Measurements from ENCODE around the gene SHISA9. TPM values are rescaled to one million over a fixed set of nuclear protein-coding genes. Genes with fewer than 3 reads are reported as not detected.

The SHISA9 gene
- total RNA-seq, 2 donors from 2014 or later: 1.8 to 4.6 TPM

DNA sequence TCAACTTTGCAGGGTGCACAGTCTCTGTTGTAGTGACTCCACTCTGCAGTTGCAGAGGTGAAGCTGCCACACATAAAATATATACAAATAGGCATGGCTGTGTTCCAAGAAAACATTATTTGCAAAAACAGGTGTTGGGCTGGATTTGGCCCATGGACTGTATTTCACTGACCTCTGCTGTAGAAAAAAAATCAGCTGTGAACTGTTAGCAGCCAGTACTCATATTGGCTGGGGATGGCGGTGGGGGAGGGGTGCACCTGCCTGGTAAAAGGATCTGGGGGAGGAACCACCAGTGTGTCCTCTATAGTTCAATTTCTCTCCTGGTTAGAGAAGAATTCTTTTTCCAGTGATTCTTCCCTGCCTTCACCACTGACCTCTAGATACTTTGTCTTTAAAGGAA is 50.0 kb downstream of the SHISA9 start:
- peaks cover 7% of the 10 kb centered on the region for H3K4me1 ChIP-seq
- H3K36me3 ChIP-seq (replicated peaks in 1 of 2; ENCODE audit: insufficient read depth in 1 of 2, low read depth in 2 of 2): no peaks in the 10 kb centered on the region
- no peak for ATAC-seq
- H3K27ac ChIP-seq: no peak overlapping the region
- peak in 3 of 4 donors; percentile 31 to 67 (median 39) for DNase-seq
- no peak overlapping the region for H3K4me3 ChIP-seq
- no peaks in the 10 kb centered on the region for H3K27me3 ChIP-seq
- WGBS, 2 donors: 44 to 50% methylated on average over 1 of the region's 1 CpG
- TF ChIP-seq POLR2A (IDR thresholded peaks at IDR 0.05): no peak
- TF ChIP-seq, protein P1, sequence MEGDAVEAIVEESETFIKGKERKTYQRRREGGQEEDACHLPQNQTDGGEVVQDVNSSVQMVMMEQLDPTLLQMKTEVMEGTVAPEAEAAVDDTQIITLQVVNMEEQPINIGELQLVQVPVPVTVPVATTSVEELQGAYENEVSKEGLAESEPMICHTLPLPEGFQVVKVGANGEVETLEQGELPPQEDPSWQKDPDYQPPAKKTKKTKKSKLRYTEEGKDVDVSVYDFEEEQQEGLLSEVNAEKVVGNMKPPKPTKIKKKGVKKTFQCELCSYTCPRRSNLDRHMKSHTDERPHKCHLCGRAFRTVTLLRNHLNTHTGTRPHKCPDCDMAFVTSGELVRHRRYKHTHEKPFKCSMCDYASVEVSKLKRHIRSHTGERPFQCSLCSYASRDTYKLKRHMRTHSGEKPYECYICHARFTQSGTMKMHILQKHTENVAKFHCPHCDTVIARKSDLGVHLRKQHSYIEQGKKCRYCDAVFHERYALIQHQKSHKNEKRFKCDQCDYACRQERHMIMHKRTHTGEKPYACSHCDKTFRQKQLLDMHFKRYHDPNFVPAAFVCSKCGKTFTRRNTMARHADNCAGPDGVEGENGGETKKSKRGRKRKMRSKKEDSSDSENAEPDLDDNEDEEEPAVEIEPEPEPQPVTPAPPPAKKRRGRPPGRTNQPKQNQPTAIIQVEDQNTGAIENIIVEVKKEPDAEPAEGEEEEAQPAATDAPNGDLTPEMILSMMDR (IDR thresholded peaks at IDR 0.05): no peak
- H3K9me3 ChIP-seq: no peaks in the 10 kb centered on the region
- intact Hi-C loops (cut with DNase I): no loop called here

DNA sequence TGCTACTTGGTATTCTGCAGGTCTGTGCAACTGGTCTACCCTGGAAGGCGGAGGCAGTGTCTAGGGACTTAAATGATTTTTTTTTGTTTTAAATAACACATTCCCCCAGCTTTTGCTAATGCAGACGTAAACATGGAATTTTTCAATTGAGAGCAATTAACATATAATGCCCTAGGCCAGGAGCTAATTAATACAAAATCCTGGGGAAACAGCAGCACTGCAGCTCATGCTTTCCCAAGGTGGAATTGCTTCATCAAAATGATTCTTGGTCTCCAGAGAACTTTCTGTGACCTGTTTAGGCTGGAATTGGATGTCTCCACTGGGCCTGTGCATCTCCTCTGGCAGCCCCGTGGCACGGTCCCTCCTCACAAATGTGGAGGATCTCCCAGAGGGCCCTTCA is 50.6 kb downstream of the SHISA9 start:
- H3K4me1 ChIP-seq: peaks cover 7% of the 10 kb centered on the region
- no peaks in the 10 kb centered on the region for H3K9me3 ChIP-seq
- no peak for TF ChIP-seq POLR2A (IDR thresholded peaks at IDR 0.05)
- TF ChIP-seq, protein P1 (IDR thresholded peaks at IDR 0.05): no peak
- H3K27me3 ChIP-seq: no peaks in the 10 kb centered on the region
- no peak for DNase-seq
- intact Hi-C loops (cut with DNase I): no loop called here
- no peak overlapping the region for H3K4me3 ChIP-seq
- WGBS, 2 donors: 90 to 97% methylated on average over 4 of the region's 4 CpGs
- H3K36me3 ChIP-seq (replicated peaks in 1 of 2; ENCODE audit: insufficient read depth in 1 of 2, low read depth in 2 of 2): no peaks in the 10 kb centered on the region
- ATAC-seq: no peak
- no peak overlapping the region for H3K27ac ChIP-seq

DNA sequence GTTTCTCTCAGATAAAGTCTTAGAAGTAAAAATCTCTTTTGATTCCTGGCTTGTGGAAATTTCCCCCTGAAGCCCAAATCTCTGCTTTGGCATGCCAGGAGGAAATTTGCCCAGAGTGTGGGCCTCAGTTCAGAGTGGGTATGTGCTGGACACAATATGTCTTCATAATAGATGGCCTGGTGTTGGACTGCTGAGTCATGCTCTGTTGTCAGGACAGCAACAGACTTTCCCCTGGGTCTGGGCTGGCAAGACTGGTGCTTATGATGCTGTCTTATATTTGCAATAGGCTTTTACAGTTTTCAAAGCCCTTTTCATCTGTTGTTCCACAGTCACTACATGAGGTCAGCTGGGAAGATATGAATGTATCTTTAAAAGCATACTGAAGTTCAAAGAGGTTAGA is 57.0 kb downstream of the SHISA9 start:
- DNase-seq: no peak
- ATAC-seq: no peak
- no peak overlapping the region for H3K4me3 ChIP-seq
- no peaks in the 10 kb centered on the region for H3K36me3 ChIP-seq (replicated peaks in 1 of 2; ENCODE audit: insufficient read depth in 1 of 2, low read depth in 2 of 2)
- no peak for TF ChIP-seq POLR2A (IDR thresholded peaks at IDR 0.05)
- TF ChIP-seq, protein P1 (IDR thresholded peaks at IDR 0.05): no peak
- no peaks in the 10 kb centered on the region for H3K27me3 ChIP-seq
- intact Hi-C loops (cut with DNase I): no loop called here
- H3K27ac ChIP-seq: peak overlapping the region in 1 of 4 donors; percentile 50
- peaks cover 16% of the 10 kb centered on the region for H3K4me1 ChIP-seq
- no peaks in the 10 kb centered on the region for H3K9me3 ChIP-seq

DNA sequence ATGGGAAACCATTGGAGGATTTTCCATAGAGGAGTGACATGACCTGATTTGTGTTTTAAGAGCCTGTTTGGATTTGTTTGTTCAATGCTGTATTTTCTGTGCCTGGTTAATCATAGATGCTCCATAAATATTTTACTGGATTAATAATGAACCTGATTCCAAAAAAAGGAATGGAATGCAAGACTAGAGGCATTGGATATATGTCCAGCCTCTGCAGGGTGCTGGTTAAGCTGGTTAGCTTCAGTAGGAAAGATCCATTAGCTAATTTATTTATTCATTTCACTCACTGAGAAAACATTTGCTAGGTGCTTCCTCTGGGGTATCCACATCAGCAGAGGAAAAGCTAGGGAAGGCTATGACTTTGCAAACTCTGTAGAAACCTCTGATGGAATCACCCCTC is 57.7 kb downstream of the SHISA9 start:
- Histone ChIP-seq H3K4me3 (no peak overlapping the region), H3K27me3 (no peaks in the 10 kb centered on the region), H3K4me1 (peaks cover 16% of the 10 kb centered on the region), H3K27ac (peak overlapping the region in 2 of 4 donors; percentile 13 to 50), H3K36me3 (replicated peaks in 1 of 2; ENCODE audit: insufficient read depth in 1 of 2, low read depth in 2 of 2) (no peaks in the 10 kb centered on the region), H3K9me3 (no peaks in the 10 kb centered on the region)
- ATAC-seq: peak; percentile 47
- intact Hi-C loops (cut with DNase I): no loop called here
- DNase-seq: no peak
- TF ChIP-seq, protein P1 (IDR thresholded peaks at IDR 0.05): no peak
- TF ChIP-seq POLR2A (IDR thresholded peaks at IDR 0.05): no peak

DNA sequence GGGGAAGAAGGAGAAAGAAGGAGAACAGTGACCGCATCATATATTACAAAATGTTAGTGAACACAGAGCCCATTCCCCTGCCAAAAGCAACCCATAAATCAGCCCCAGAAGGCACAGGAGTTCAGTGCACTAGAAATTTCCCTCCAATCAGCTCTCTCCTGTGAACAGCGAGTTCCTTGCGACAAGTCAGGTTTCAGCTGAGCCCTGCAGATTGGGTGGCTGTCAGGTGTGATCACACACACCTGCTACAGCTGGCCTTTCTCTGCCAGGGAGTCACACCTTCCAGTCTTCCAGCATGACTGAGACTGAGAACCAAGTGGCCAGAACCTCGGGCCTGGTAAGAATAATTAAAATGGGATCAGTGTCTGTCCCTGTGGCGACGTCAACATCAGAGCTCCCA is 60.2 kb downstream of the SHISA9 start:
- no peaks in the 10 kb centered on the region for H3K36me3 ChIP-seq (replicated peaks in 1 of 2; ENCODE audit: insufficient read depth in 1 of 2, low read depth in 2 of 2)
- H3K9me3 ChIP-seq: no peaks in the 10 kb centered on the region
- DNase-seq: no peak
- no peak overlapping the region for H3K4me3 ChIP-seq
- no peak overlapping the region for H3K27ac ChIP-seq
- no peak for TF ChIP-seq POLR2A (IDR thresholded peaks at IDR 0.05)
- TF ChIP-seq, protein P1 (IDR thresholded peaks at IDR 0.05): no peak
- H3K27me3 ChIP-seq: no peaks in the 10 kb centered on the region
- intact Hi-C loops (cut with DNase I): no loop called here
- ATAC-seq: no peak
- WGBS, 2 donors: 78 to 90% methylated on average over 5 to 6 of the region's 6 CpGs
- H3K4me1 ChIP-seq: peaks cover 9% of the 10 kb centered on the region
